ENCODE results near the gene CAPSL.

GRCh38 chr5:35924122-35924949 lies 14.1 kb downstream of the CAPSL start:
- TF ChIP-seq CTCF (IDR thresholded peaks at IDR 0.05) (no peak), POLR2A (IDR thresholded peaks at IDR 0.05) (no peak)
